Measurements from ENCODE around the gene UBQLN4.
"Not testable (repeated sequence)": the region's sequence is repeated elsewhere in the genome, so short reads cannot be mapped to it uniquely, and the experiment has no call there.

The UBQLN4 gene

GRCh38 chr1:156080863-156081179 is 27.2 kb upstream of the UBQLN4 start:
- DNase-seq = no peak

- DNase-seq = no peak
Observed at GRCh38 chr1:156080241-156080862, 26.8 kb upstream of the UBQLN4 start.

- no peak for DNase-seq
Observed at GRCh38 chr1:156079762-156080161, 26.2 kb upstream of the UBQLN4 start.

- DNase-seq = no peak
Observed at GRCh38 chr1:156078728-156079127, 25.1 kb upstream of the UBQLN4 start.

GRCh38 chr1:156077430-156077760 is 23.8 kb upstream of the UBQLN4 start:
- no peak for DNase-seq

GRCh38 chr1:156076609-156077429 is 23.2 kb upstream of the UBQLN4 start:
- DNase-seq = no peak

- DNase-seq = no peak
Observed at GRCh38 chr1:156075775-156076204, 22.2 kb upstream of the UBQLN4 start.

- no peak for DNase-seq
Observed at GRCh38 chr1:156075162-156075561, 21.6 kb upstream of the UBQLN4 start.

- DNase-seq = no peak
Observed at GRCh38 chr1:156074661-156075060, 21.1 kb upstream of the UBQLN4 start.

GRCh38 chr1:156073740-156074139 is 20.1 kb upstream of the UBQLN4 start:
- DNase-seq = no peak

- DNase-seq = no peak
Observed at GRCh38 chr1:156073110-156073687, 19.6 kb upstream of the UBQLN4 start.

- no peak for DNase-seq
Observed at GRCh38 chr1:156072251-156072650, 18.7 kb upstream of the UBQLN4 start.

- not testable (repeated sequence) for DNase-seq
Observed at GRCh38 chr1:156071332-156071816, 17.8 kb upstream of the UBQLN4 start.

GRCh38 chr1:156070548-156070947 is 16.9 kb upstream of the UBQLN4 start:
- no peak for DNase-seq

- DNase-seq = no peak
Observed at GRCh38 chr1:156069490-156070455, 16.2 kb upstream of the UBQLN4 start.

GRCh38 chr1:156067262-156067661 is 13.7 kb upstream of the UBQLN4 start:
- DNase-seq = no peak

- no peak for DNase-seq
Observed at GRCh38 chr1:156065871-156066270, 12.3 kb upstream of the UBQLN4 start.

- DNase-seq = no peak
Observed at GRCh38 chr1:156065212-156065611, 11.6 kb upstream of the UBQLN4 start.

- DNase-seq = no peak
Observed at GRCh38 chr1:156064615-156065014, 11.0 kb upstream of the UBQLN4 start.

- DNase-seq = no peak
Observed at GRCh38 chr1:156063997-156064285, 10.3 kb upstream of the UBQLN4 start.

- no peak for DNase-seq
Observed at GRCh38 chr1:156062189-156062588, 8.6 kb upstream of the UBQLN4 start.

- no peak for DNase-seq
Observed at GRCh38 chr1:156060937-156061636, 7.5 kb upstream of the UBQLN4 start, which contains the start of gene RAB25. Gene RAB25, plus strand, starts transcription at chr1:156061160. Its CDS starts 241 bp downstream, at chr1:156061401.

Measured in stimulated activated CD4-positive, alpha-beta T cell treated with anti-CD3 and anti-CD28 coated beads, Interleukin-1b, Interleukin-23, amount 100 ng/mL, for 48 hours (primary cell).